ENCODE data around the gene DRD3.

Gene DRD3

DNA sequence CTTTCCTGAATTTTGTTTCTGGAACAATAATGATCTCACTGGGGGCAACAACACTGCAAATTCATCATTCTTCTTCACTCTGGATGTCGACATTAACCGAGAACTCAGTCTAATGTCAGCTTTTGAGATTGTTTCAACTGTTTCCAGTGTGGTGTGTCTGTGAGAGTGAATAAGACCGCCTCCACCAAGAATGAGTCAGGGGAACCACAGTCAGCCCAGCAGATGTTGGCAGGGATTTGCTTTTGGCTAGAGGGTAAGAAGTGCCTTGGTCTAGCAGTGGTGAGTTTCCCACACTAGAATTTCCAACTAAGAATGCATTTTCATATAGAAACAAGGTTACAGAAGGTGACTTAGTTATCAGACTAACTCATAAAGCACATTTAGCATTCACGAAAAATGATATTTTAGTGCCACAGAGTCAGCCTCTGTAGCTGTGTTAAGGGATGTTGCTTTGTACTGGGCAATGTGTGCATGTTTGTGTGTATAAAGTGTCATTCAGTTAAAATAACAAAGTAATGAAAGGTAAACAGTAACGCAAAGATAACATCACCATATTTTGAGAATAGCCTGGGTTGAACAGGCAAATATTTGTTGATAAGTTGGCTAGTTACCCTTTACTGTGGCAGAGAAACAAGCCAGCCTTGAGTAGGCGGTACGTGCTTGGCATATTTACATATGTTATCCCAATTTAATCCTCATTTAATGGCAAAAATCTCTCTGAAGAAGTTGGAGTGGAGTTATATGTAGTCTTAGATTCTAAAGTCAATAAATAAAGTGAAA is 33.8 kb downstream of the DRD3 start:
- DNase-seq (ENCODE audit: low read depth): peak; percentile 92
- H3K4me3 ChIP-seq (ENCODE audit: low read length): no peak overlapping the region
- TF ChIP-seq, protein P1, sequence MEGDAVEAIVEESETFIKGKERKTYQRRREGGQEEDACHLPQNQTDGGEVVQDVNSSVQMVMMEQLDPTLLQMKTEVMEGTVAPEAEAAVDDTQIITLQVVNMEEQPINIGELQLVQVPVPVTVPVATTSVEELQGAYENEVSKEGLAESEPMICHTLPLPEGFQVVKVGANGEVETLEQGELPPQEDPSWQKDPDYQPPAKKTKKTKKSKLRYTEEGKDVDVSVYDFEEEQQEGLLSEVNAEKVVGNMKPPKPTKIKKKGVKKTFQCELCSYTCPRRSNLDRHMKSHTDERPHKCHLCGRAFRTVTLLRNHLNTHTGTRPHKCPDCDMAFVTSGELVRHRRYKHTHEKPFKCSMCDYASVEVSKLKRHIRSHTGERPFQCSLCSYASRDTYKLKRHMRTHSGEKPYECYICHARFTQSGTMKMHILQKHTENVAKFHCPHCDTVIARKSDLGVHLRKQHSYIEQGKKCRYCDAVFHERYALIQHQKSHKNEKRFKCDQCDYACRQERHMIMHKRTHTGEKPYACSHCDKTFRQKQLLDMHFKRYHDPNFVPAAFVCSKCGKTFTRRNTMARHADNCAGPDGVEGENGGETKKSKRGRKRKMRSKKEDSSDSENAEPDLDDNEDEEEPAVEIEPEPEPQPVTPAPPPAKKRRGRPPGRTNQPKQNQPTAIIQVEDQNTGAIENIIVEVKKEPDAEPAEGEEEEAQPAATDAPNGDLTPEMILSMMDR (conservative IDR thresholded peaks at IDR 0.05; ENCODE audit: low read length): no peak

DNA sequence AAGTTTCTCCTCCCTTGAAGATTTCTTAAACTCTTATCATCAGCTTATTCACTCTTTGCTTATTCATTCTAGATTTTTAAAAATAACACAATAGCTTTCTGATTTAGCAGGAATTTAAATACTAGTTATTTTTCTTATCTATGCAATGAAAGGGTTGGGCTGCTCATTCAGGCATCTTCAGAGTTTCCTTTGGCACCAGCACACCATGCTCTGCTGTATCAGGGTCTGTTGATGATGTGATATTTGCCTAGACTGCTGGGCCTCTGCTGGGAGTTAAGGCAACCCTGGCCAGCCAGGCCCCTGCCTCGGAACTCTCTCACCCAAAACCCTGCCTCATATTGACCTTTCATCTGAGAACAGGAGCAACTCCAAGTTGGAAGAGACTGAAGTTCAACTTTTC is 35.0 kb downstream of the DRD3 start:
- DNase-seq (ENCODE audit: low read depth): no peak
- TF ChIP-seq, protein P1 (conservative IDR thresholded peaks at IDR 0.05; ENCODE audit: low read length): no peak
- H3K4me3 ChIP-seq (ENCODE audit: low read length): no peak overlapping the region

DNA sequence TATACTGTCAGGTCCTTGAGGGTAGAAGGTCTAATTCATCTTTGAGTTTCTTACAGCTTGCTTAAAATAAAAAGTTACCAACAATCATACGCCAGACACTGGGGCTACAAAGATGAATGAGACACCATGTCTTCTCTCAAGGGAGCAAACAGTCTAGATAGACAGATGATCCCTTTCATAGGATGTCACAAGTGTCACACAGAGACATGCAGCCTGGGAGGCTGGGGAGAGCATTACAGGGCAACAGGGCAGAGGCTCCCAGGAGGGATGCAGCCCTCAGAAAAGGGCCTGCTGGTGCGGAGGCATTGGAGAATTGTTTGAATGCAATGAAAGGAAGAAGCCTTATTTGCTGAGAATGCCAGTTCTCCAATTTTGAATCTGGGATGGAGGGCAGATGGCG is 39.0 kb downstream of the DRD3 start:
- TF ChIP-seq, protein P1 (conservative IDR thresholded peaks at IDR 0.05; ENCODE audit: low read length): no peak
- DNase-seq (ENCODE audit: low read depth): no peak

DNA sequence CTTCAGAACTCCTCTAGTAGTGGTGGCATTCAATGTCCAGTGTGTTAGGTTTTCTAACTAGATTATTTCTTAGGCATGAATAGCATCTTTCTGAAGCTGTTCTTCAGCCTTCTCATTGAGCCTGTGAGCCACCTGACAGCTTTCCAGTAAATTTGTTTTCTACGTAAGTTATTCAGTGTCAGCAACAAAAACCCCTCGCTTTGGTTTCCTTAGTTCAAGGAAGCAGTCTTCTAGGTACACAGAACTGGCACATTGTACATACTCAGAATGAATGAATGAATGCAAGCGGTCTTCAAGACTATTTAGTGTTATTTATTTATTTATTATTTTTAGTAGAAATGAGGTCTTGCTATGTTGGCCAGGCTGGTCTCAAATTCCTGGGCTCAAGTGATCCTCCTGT is 44.9 kb downstream of the DRD3 start:
- TF ChIP-seq, protein P1 (conservative IDR thresholded peaks at IDR 0.05; ENCODE audit: low read length): no peak
- no peak overlapping the region for H3K4me3 ChIP-seq (ENCODE audit: low read length)
- DNase-seq (ENCODE audit: low read depth): no peak

More for the DNA sequence above, 39.0 kb downstream of the DRD3 start:
- no peak overlapping the region for H3K4me3 ChIP-seq (ENCODE audit: low read length)

DNA sequence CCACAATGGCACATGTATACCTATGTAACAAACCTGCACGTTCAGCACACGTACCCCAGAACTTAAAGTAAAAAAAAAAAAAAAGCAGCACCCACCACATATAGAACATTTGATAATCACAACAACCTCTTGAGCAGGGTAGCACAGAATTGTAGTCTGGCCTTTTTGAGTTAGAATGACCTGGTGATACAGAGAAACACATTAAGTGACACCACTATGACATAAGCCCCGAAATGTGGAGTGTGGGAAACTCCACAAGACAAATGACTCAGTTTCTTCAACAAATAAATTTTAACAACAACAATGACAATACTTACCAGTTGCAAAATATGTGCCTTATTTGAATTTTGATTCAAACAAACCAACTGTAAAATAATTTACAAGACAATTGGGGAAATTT is 46.4 kb downstream of the DRD3 start:
- DNase-seq (ENCODE audit: low read depth): no peak
- TF ChIP-seq, protein P1 (conservative IDR thresholded peaks at IDR 0.05; ENCODE audit: low read length): no peak
- no peak overlapping the region for H3K4me3 ChIP-seq (ENCODE audit: low read length)

DNA sequence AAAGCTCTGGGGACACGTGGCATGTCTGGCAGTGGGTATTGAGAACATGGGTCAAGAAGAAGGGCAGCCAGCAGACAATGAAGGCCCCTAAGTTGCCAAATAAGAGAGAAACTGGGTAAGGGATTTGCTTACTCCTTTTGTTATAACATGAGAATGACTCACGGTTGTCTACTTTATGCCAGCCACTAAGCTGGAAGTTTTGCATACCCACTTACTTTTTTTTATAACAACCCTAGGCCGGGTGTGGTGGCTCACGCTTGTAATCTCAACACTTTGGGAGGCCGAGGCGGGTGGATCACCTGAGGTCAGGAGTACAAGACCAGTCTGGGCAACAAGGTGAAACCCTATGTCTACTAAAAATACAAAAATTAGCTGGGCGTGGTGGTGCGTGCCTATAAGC is 50.0 kb downstream of the DRD3 start:
- TF ChIP-seq, protein P1 (conservative IDR thresholded peaks at IDR 0.05; ENCODE audit: low read length): no peak
- no peak overlapping the region for H3K4me3 ChIP-seq (ENCODE audit: low read length)
- no peak for DNase-seq (ENCODE audit: low read depth)

DNA sequence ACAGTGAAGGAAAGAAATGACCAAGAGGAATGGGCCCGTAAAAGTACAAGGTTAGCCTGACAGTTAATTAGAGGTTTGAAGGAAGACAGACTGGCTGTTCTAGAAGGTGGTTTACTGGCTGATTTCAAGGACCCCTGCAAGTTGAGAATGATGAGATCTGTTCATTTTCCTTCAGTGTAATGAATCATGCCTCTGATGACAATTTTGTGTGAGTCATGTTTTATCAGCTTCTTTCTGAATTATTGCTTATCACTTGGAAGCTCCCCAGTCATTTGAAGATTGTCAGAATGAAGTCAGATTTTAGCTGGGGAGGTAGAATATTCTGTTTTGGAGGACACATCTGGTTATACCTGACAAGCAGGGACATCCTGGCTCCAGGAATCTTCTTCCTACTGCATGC is 50.6 kb downstream of the DRD3 start:
- TF ChIP-seq, protein P1 (conservative IDR thresholded peaks at IDR 0.05; ENCODE audit: low read length): no peak
- no peak for DNase-seq (ENCODE audit: low read depth)
- no peak overlapping the region for H3K4me3 ChIP-seq (ENCODE audit: low read length)
